ENCODE results near the gene PCDHGA10.
"Not testable (repeated sequence)": the region's sequence is repeated elsewhere in the genome, so short reads cannot be mapped to it uniquely, and the experiment has no call there.

The PCDHGA10 gene

GRCh38 chr5:141419074-141419880, 6.5 kb downstream of the PCDHGA10 start:
- DNase-seq (ENCODE audit: insufficient read length, low spot score) (no peak), FAIRE-seq (no peak)

GRCh38 chr5:141420855-141421488, 8.2 kb downstream of the PCDHGA10 start, which contains the start of gene PCDHGA11:
Gene PCDHGA11, plus strand, starts transcription at chr5:141421051. Its CDS starts 177 bp downstream, at chr5:141421228.
- peak; percentile 48 for DNase-seq (ENCODE audit: insufficient read length, low spot score)
- peak; percentile 73 for FAIRE-seq

GRCh38 chr5:141421489-141421855, 8.7 kb downstream of the PCDHGA10 start:
- DNase-seq (ENCODE audit: insufficient read length, low spot score): no peak
- no peak for FAIRE-seq

GRCh38 chr5:141422742-141423291, 10.0 kb downstream of the PCDHGA10 start:
- FAIRE-seq (no peak), DNase-seq (ENCODE audit: insufficient read length, low spot score) (no peak)

GRCh38 chr5:141427783-141428426, 15.1 kb downstream of the PCDHGA10 start:
- DNase-seq (ENCODE audit: insufficient read length, low spot score): no peak
- FAIRE-seq: no peak

GRCh38 chr5:141430332-141431113, 17.7 kb downstream of the PCDHGA10 start, which contains the start of gene PCDHGA12:
Gene PCDHGA12, plus strand, starts transcription at chr5:141430507. Its CDS starts 253 bp downstream, at chr5:141430760.
- DNase-seq (ENCODE audit: insufficient read length, low spot score): no peak
- peak; percentile 84 for FAIRE-seq

GRCh38 chr5:141431286-141431685, 18.5 kb downstream of the PCDHGA10 start:
- DNase-seq (ENCODE audit: insufficient read length, low spot score) (no peak), FAIRE-seq (no peak)

GRCh38 chr5:141432308-141432707, 19.5 kb downstream of the PCDHGA10 start:
- not testable (repeated sequence) for FAIRE-seq; DNase-seq (ENCODE audit: insufficient read length, low spot score)

- FAIRE-seq; DNase-seq (ENCODE audit: insufficient read length, low spot score): not testable (repeated sequence)
Measured at GRCh38 chr5:141432726-141433125, 19.9 kb downstream of the PCDHGA10 start.

- no peak for FAIRE-seq
- no peak for DNase-seq (ENCODE audit: insufficient read length, low spot score)
Measured at GRCh38 chr5:141434006-141434405, 21.2 kb downstream of the PCDHGA10 start.

- no peak for DNase-seq (ENCODE audit: insufficient read length, low spot score)
- no peak for FAIRE-seq
Measured at GRCh38 chr5:141437221-141437620, 24.4 kb downstream of the PCDHGA10 start.

GRCh38 chr5:141439411-141440141, 26.8 kb downstream of the PCDHGA10 start:
- DNase-seq (ENCODE audit: insufficient read length, low spot score) (no peak), FAIRE-seq (no peak)

GRCh38 chr5:141440341-141440740, 27.6 kb downstream of the PCDHGA10 start:
- DNase-seq (ENCODE audit: insufficient read length, low spot score) (no peak), FAIRE-seq (no peak)

GRCh38 chr5:141441571-141442170, 28.9 kb downstream of the PCDHGA10 start:
- no peak for FAIRE-seq
- DNase-seq (ENCODE audit: insufficient read length, low spot score): no peak

- FAIRE-seq: no peak
- DNase-seq (ENCODE audit: insufficient read length, low spot score): no peak
Measured at GRCh38 chr5:141465351-141465750, 52.6 kb downstream of the PCDHGA10 start.
